SK-N-SH (cell line): ENCODE measurements around the gene PEF1.

Source experiments
- EP300 ChIP-seq, 2 experiments: IDR thresholded peaks; 2 replicates each; pipeline versions ENCODE4 v1.4.0 to v1.6.1; 2012; ENCODE audit warnings: borderline replicate concordance in 1 of 2, low read depth in 1 of 2, low read length in 1 of 2
- POLR2AphosphoS5 ChIP-seq: IDR thresholded peaks from 2 replicates; pipeline ENCODE4 v1.6.1; 2012; ENCODE audit warnings: low read depth, low read length
- RCOR1 ChIP-seq: fragments of 150-350 bp; IDR thresholded peaks from 2 replicates; pipeline ENCODE4 v1.6.1; 2017; ENCODE audit warnings: antibody characterized with exemption, low read length
- SIN3A ChIP-seq: IDR thresholded peaks from 2 replicates; pipeline ENCODE4 v1.6.1; 2012; ENCODE audit warnings: low read depth, mild to moderate bottlenecking, low read length, moderate library complexity, borderline replicate concordance
- YY1 ChIP-seq: IDR thresholded peaks from 2 replicates; pipeline ENCODE4 v1.4.0; 2012; ENCODE audit warnings: low read depth, mild to moderate bottlenecking
- TF ChIP-seq, protein P1 (sequence below): fragments of 200-600 bp; sonication (generic); IDR thresholded peaks from 2 replicates; pipeline ENCODE4 v1.6.1; 2017; ENCODE audit warnings: antibody characterized with exemption, mild to moderate bottlenecking, moderate library complexity
- TF ChIP-seq, protein P2 (sequence below): IDR thresholded peaks from 2 replicates; pipeline ENCODE4 v1.4.0; 2012; ENCODE audit warnings: low read depth, borderline replicate concordance
- TF ChIP-seq, protein P3 (sequence below): IDR thresholded peaks from 2 replicates; pipeline ENCODE4 v1.6.1; 2012; ENCODE audit warnings: mild to moderate bottlenecking, low read depth, low read length, moderate library complexity

DNA sequence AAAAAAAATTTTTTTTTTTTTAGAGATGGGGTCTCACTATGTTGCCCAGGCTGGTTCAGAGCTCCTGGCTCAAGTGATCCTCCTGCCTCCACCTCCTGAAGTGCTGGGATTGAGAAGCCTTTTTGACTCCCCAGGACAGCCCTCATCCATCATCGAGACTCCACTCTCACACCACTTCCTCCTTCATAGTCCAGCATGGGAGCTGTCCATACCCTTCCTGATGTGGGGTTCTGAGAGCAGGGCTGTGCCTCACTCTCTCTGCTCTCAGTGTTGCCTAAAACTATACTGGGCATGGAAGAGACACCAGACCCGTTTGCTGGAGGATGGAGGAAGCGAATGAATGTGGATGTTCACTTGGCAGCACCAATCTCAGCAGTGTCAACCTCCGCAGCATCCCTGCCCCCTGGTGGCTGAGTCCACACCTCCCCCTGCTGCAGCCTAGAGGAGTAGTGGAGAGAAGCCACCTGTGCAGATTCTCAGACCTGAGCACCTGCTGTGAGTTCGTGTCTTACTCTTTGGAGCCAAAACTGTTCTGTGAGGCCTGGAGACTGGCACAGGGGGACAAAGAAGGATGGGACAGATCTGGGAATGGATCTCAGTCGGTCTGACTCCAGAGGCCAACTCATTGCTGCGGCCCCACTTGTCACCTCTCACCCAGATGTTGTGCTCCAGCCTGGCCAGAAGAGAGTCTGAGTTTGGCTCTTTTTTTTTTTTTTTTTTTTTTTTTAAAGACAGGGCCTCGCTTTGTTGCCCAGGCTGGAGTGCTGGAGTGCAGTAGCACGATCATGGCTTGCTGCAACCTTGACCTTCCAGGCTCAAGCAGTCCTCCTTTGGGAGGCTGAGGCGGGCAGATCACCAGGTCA, 50.7 kb downstream of the PEF1 start:
- TF ChIP-seq, protein P1, sequence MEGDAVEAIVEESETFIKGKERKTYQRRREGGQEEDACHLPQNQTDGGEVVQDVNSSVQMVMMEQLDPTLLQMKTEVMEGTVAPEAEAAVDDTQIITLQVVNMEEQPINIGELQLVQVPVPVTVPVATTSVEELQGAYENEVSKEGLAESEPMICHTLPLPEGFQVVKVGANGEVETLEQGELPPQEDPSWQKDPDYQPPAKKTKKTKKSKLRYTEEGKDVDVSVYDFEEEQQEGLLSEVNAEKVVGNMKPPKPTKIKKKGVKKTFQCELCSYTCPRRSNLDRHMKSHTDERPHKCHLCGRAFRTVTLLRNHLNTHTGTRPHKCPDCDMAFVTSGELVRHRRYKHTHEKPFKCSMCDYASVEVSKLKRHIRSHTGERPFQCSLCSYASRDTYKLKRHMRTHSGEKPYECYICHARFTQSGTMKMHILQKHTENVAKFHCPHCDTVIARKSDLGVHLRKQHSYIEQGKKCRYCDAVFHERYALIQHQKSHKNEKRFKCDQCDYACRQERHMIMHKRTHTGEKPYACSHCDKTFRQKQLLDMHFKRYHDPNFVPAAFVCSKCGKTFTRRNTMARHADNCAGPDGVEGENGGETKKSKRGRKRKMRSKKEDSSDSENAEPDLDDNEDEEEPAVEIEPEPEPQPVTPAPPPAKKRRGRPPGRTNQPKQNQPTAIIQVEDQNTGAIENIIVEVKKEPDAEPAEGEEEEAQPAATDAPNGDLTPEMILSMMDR = peak; percentile 90
- TF ChIP-seq SIN3A (no peak), YY1 (no peak), EP300 (IDR thresholded peaks at IDR 0.05; ENCODE audit: borderline replicate concordance in 1 of 2, low read depth in 1 of 2, low read length in 1 of 2) (no peak), RCOR1 (no peak), POLR2AphosphoS5 (no peak)
- TF ChIP-seq, protein P2, sequence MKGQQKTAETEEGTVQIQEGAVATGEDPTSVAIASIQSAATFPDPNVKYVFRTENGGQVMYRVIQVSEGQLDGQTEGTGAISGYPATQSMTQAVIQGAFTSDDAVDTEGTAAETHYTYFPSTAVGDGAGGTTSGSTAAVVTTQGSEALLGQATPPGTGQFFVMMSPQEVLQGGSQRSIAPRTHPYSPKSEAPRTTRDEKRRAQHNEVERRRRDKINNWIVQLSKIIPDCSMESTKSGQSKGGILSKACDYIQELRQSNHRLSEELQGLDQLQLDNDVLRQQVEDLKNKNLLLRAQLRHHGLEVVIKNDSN = no peak
- TF ChIP-seq, protein P3, sequence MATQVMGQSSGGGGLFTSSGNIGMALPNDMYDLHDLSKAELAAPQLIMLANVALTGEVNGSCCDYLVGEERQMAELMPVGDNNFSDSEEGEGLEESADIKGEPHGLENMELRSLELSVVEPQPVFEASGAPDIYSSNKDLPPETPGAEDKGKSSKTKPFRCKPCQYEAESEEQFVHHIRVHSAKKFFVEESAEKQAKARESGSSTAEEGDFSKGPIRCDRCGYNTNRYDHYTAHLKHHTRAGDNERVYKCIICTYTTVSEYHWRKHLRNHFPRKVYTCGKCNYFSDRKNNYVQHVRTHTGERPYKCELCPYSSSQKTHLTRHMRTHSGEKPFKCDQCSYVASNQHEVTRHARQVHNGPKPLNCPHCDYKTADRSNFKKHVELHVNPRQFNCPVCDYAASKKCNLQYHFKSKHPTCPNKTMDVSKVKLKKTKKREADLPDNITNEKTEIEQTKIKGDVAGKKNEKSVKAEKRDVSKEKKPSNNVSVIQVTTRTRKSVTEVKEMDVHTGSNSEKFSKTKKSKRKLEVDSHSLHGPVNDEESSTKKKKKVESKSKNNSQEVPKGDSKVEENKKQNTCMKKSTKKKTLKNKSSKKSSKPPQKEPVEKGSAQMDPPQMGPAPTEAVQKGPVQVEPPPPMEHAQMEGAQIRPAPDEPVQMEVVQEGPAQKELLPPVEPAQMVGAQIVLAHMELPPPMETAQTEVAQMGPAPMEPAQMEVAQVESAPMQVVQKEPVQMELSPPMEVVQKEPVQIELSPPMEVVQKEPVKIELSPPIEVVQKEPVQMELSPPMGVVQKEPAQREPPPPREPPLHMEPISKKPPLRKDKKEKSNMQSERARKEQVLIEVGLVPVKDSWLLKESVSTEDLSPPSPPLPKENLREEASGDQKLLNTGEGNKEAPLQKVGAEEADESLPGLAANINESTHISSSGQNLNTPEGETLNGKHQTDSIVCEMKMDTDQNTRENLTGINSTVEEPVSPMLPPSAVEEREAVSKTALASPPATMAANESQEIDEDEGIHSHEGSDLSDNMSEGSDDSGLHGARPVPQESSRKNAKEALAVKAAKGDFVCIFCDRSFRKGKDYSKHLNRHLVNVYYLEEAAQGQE = no peak
